ENCODE results near the gene C16orf89. TPM values are rescaled to one million over a fixed set of nuclear protein-coding genes. Genes with fewer than 3 reads are reported as not detected.

Gene C16orf89
- total RNA-seq, 1 donor: not detected

DNA sequence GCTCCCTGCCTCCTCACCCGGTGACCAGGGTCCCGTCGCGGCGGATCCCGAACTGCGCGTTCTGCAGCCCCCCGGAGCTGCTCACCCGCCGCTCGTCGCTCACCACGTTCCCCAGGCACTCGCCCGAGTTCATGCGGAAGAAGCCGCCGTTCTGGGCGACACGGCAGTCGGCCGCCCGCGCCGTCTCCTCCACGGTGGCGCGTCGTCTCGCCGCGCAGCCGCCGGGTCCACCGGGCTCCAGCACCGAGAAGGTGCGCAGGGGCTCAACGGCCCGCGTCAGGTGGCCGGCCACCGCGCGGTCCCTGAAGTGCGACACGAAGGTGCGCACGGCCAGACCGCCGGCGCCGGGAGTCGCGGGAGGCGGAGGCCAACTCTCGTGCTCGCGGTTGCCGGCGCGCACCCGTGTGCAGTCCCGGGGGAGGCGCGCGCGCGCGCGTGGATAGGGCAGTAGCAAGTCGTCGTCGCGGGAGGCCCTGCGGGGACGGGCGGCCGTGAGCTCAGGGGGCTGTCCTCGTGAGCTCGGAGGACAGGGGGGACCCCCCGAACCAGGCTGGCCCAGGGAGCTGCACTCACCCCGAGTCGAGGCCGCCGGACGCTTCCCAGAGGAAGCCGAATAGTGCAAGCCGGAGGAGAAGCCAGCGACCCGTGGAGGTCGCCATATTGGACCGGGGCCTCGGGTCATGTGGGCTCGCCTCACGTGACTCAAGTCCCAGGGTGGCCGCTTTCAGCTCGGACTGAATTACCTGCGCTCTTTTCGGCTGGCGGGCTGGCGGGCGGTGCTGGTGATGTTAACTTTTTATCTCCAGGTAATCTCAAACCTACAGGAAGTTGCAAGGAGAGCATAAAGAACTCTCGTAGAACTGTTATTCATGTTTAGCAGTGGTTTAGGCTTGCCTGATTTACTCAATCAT lies 32.2 kb downstream of the C16orf89 start, which contains the start of gene NAGPA:
NAGPA (minus strand) TSS at position 680 of the 911 bp plus-strand sequence; CDS start at position 659, 21 bp downstream.
- peak; percentile 54 to 81 (median 76) for DNase-seq (ENCODE audit: low read depth in 2 of 3, low spot score in 2 of 3)

DNA sequence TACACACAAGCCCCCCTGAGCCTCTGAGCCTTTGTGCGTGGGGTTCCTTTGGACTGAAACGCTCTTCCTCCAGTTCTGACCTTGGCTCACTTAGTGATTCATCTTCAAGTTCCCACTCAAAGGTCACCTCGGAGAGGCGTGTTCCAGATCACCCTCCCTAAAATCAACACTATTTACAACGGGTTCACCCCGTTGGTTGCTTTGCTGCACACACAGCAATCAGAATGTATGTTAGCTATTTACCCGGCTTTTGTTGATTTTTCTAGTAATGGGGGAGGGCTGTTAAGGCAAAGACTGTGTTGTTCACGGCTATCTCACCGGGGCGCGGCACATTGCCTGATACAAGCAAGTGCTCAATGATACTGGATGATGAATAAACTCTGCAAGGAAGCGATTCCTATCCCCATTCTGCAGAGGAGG lies 33.0 kb downstream of the C16orf89 start:
- DNase-seq (ENCODE audit: low read depth in 2 of 3, low spot score in 2 of 3): no peak

DNA sequence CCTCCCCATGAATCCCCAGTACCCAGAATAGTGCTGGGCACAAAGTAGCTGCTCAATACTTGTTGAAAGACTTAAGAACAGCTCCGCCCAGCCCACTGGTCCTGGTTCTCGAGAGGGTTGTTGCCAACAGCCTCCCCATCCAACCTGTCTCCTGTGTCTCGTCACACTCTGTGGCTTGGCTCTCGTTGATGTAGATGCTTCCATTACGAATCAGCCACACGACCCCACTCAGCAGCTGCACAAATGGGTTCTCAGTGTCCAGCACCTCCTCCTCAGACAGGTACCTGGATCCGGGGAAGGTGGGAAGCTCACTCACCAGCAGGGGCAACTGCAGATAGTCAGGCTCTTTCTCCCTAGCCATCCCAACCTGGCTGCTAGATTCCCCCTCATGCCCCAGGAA lies 34.2 kb downstream of the C16orf89 start:
- DNase-seq (ENCODE audit: low read depth in 2 of 3, low spot score in 2 of 3): no peak

DNA sequence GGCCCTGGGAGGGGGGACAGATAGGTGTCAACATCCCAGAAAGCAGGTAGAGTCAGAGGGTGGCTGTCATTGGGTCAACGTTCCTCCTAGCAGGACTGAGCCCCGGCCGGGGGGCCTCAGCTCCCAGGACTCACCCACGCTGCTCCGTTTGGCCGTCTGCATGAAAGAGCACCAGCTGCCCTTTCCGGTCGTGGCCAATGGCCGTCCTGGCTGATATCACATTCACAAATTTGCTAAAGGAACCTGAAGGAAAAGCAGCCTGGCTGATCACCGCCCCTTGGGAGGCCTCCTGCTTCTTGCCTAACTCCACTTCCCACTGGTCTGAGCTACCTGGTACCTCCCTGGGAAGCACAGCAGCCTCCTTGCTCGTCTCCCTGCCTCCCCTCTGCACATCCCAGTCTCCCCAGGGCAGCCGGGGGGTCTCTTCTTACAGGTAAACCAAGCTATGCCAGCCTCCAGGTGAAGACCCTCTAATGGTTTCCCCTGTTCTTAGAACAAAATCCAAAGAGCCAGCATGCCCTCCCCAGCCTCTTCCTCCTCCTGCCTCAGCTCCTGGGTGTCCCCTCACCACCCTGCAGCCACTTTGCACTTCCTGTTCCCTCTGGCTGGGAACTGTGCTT lies 35.4 kb downstream of the C16orf89 start:
- no peak for DNase-seq (ENCODE audit: low read depth in 2 of 3, low spot score in 2 of 3)

DNA sequence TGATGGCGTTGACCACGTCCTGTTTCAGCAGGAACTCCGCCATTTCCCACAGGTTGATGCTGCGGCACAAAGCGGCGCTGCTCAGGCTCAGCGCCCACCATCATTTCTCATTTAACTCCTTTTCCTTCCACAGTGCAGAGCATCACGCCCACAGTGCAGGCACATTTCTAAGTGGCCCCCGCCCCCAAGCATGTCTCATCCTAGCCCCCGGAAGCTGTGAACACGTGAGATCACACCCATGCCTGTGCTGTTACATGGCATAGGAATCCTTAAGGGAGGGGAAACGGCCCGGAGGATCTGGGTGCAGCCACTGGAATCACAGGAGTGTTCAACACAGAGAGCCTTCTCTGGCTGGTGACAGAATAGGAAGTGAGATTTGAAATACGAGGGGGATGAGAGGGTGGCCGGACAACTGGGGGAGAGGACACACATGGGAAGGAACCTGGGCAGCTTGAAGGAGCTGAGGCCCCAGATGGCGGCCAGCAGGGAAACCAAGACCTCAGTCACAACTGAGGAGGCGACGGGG lies 36.7 kb downstream of the C16orf89 start:
- no peak for DNase-seq (ENCODE audit: low read depth in 2 of 3, low spot score in 2 of 3)

- DNase-seq (ENCODE audit: low read depth in 2 of 3, low spot score in 2 of 3): no peak
These were observed 38.1 kb downstream of the C16orf89 start for GRCh38 chr16:5027575-5028235.

- DNase-seq (ENCODE audit: low read depth in 2 of 3, low spot score in 2 of 3): no peak
These were observed 38.7 kb downstream of the C16orf89 start for GRCh38 chr16:5027086-5027485.

GRCh38 chr16:5026664-5027063 lies 39.1 kb downstream of the C16orf89 start:
- no peak for DNase-seq (ENCODE audit: low read depth in 2 of 3, low spot score in 2 of 3)

GRCh38 chr16:5025171-5025632 lies 40.6 kb downstream of the C16orf89 start:
- DNase-seq (ENCODE audit: low read depth in 2 of 3, low spot score in 2 of 3): peak in 1 of 3 donors; percentile 10

GRCh38 chr16:5024632-5025031 lies 41.1 kb downstream of the C16orf89 start:
- peak in 2 of 3 donors; percentile 14 to 46 for DNase-seq (ENCODE audit: low read depth in 2 of 3, low spot score in 2 of 3)

DNA sequence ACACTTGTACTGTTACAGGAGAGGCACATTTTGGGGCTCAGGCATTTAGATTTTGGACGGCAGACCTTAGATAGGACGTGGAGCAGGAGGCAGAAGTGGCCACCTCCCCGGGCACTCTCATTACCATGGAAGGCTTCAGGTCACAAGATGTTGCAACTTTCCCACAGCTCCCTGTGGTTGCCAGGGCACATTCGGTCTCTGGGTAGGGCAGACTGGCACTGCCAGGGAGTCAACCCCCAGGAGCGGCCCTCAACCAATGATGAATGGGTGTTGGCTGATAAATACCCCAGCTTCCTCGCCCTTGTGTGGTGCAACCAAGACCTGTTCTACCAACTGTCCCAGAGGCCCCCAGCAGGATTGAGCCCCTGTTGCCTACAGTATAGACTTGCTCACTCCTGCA lies 43.2 kb downstream of the C16orf89 start:
- DNase-seq (ENCODE audit: low read depth in 2 of 3, low spot score in 2 of 3): no peak

GRCh38 chr16:5020551-5020950 lies 45.2 kb downstream of the C16orf89 start:
- no peak for DNase-seq (ENCODE audit: low read depth in 2 of 3, low spot score in 2 of 3)

GRCh38 chr16:5019775-5020174 lies 46.0 kb downstream of the C16orf89 start:
- DNase-seq (ENCODE audit: low read depth in 2 of 3, low spot score in 2 of 3): no peak

- no peak for DNase-seq (ENCODE audit: low read depth in 2 of 3, low spot score in 2 of 3)
These were observed 47.0 kb downstream of the C16orf89 start for GRCh38 chr16:5018793-5019192.

DNA sequence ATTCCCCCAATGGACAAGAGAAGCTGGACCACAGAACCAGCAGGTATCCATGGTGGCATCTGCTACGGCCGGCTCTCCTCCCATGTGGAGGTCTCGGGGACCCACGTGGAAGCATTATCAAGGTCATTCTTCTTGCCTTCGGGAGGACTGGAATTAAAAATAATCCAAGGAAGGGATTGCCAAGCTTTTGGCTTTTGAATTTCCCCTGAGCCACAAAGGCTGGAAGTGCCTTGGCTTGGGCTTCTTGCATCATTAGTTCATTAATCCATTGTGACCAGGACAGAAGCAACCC lies 48.1 kb downstream of the C16orf89 start:
- DNase-seq (ENCODE audit: low read depth in 2 of 3, low spot score in 2 of 3): no peak

- no peak for DNase-seq (ENCODE audit: low read depth in 2 of 3, low spot score in 2 of 3)
These were observed 48.6 kb downstream of the C16orf89 start for GRCh38 chr16:5016967-5017677.

DNA sequence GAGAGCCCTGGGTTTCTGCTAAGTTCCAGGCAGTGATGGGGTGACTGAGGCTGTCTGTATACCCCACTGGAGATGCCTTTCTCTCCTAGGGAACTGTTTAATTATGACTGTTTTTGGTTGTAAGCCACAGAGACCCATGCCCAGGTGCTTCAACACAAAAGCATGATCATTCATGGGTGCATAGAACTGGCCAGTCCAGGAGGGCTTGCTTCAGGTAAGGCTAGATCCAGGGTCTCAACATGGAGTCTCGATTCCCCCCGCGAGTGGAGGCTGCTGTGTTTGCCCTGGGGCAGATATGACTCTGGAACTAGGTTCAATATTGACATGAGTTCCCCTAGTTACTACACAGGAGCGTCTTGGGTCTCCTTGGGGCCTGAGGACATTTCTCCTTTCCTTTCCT lies 49.9 kb downstream of the C16orf89 start:
- DNase-seq (ENCODE audit: low read depth in 2 of 3, low spot score in 2 of 3): no peak

DNA sequence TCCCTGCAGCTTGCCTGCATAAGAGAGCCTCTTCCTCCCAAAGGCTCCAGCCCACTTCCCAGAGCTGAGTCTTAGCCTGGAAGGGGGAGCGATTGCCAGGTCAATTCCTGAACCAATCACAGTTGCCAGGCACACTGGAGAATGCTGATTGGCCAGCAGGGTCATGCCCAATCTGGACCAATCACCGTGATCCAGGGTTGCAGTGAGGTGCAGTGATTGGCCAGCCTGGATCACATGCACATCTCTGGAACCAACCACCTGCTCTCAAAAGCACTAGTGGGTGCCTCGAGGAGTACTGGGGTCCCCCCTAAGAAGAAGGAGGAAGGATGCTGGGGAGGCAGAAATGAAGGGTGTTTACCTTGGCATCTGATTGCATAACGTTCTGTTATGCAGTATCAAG lies 50.4 kb downstream of the C16orf89 start:
- DNase-seq (ENCODE audit: low read depth in 2 of 3, low spot score in 2 of 3): no peak

GRCh38 chr16:5012887-5013286 lies 52.9 kb downstream of the C16orf89 start:
- DNase-seq (ENCODE audit: low read depth in 2 of 3, low spot score in 2 of 3): no peak

- DNase-seq (ENCODE audit: low read depth in 2 of 3, low spot score in 2 of 3): no peak
These were observed 54.1 kb downstream of the C16orf89 start for GRCh38 chr16:5011637-5012036.

All from hematopoietic multipotent progenitor cell (in vitro differentiated cells).